Neural cell (in vitro differentiated cells): ENCODE data around the gene NHERF1. TPM values are rescaled to one million over a fixed set of nuclear protein-coding genes. Genes with fewer than 3 reads are reported as not detected.

ENCODE experiments used
- H2AFZ ChIP-seq: fragments of 200-600, 300-800 bp; sonication (generic), shearing (Covaris generic); 2 replicates; pipeline ENCODE4 v1.6.0; 2014; ENCODE audit warnings: low read depth, mild to moderate bottlenecking, antibody characterized with exemption, low read length, moderate library complexity
- H3F3A ChIP-seq: fragments of 200-600 bp; shearing (Covaris generic); 2 replicates; pipeline ENCODE4 v1.6.1; 2016; ENCODE audit warnings: mild to moderate bottlenecking, moderate library complexity, mixed read lengths, antibody characterized with exemption, low read length; ENCODE audit not compliant: insufficient read depth, poor library complexity, severe bottlenecking
- H3K27ac ChIP-seq: fragments of 200-600, 300-800 bp; sonication (generic), shearing (Covaris generic); 2 replicates; pipeline ENCODE4 v1.5.1; 2014; ENCODE audit warnings: mild to moderate bottlenecking, low read length, moderate library complexity
- H3K27me3 ChIP-seq: fragments of 300-800, 200-600 bp; sonication (generic), shearing (Covaris generic); 2 replicates; pipeline ENCODE4 v1.6.0; 2014; ENCODE audit warnings: mild to moderate bottlenecking, low read depth, low read length, moderate library complexity; ENCODE audit not compliant: insufficient read depth
- H3K36me3 ChIP-seq: fragments of 300-800, 200-600 bp; sonication (generic), shearing (Covaris generic); 2 replicates; pipeline ENCODE4 v1.5.1; 2014; ENCODE audit warnings: mild to moderate bottlenecking, antibody characterized with exemption, low read length, moderate library complexity; ENCODE audit not compliant: insufficient read depth
- H3K4me2 ChIP-seq: fragments of 300-800, 200-600 bp; sonication (generic), shearing (Covaris generic); 2 replicates; pipeline ENCODE4 v1.6.0; 2014; ENCODE audit warnings: mild to moderate bottlenecking, low read length
- H3K4me3 ChIP-seq: fragments of 300-800, 200-600 bp; sonication (generic), shearing (Covaris generic); 2 replicates; pipeline ENCODE4 v1.5.1; 2014; ENCODE audit warnings: mild to moderate bottlenecking, low read length, moderate library complexity
- H3K79me2 ChIP-seq: fragments of 200-600 bp; shearing (Covaris generic); replicated peaks from 2 replicates; pipeline ENCODE4 v1.6.0; 2014; ENCODE audit warnings: mild to moderate bottlenecking, low read length, moderate library complexity; ENCODE audit not compliant: insufficient read depth
- H3K9ac ChIP-seq: fragments of 300-800, 200-600 bp; sonication (generic), shearing (Covaris generic); 2 replicates; pipeline ENCODE4 v1.6.1; 2016; ENCODE audit warnings: mild to moderate bottlenecking, low read length, mixed read lengths
- H3K9me2 ChIP-seq: fragments of 200-600 bp; shearing (Covaris generic); 2 replicates; pipeline ENCODE4 v1.6.1; 2016; ENCODE audit warnings: mild to moderate bottlenecking, low read length, mixed read lengths; ENCODE audit not compliant: insufficient read depth
- H3K9me3 ChIP-seq: fragments of 200-600, 300-800 bp; sonication (generic), shearing (Covaris generic); 2 replicates; pipeline ENCODE4 v1.6.1; 2016; ENCODE audit warnings: mild to moderate bottlenecking, mixed run types, low read length, moderate library complexity, mixed read lengths
- H4K20me1 ChIP-seq: fragments of 200-600 bp; shearing (Covaris generic); 2 replicates; pipeline ENCODE4 v1.6.1; 2016; ENCODE audit warnings: mild to moderate bottlenecking, mixed run types; ENCODE audit not compliant: insufficient read depth
- CTCF ChIP-seq: fragments of 450-650 bp; IDR thresholded peaks from 2 replicates; pipeline ENCODE4 v1.5.1; 2014; ENCODE audit warnings: antibody characterized with exemption, mild to moderate bottlenecking, moderate library complexity; ENCODE audit not compliant: poor library complexity, severe bottlenecking
- EP300 ChIP-seq: fragments of 450-650 bp; conservative IDR thresholded peaks from 2 replicates; pipeline ENCODE4 v1.6.1; 2014; ENCODE audit warnings: antibody characterized with exemption, mild to moderate bottlenecking, moderate library complexity; ENCODE audit not compliant: poor library complexity, severe bottlenecking
- EZH2 ChIP-seq: fragments of 200-600, 300-800 bp; shearing (Covaris generic), sonication (generic); IDR thresholded peaks from 2 replicates; pipeline ENCODE4 v1.6.1; 2014; ENCODE audit warnings: antibody characterized with exemption, low read length, borderline replicate concordance, mild to moderate bottlenecking; ENCODE audit not compliant: insufficient read depth, poor library complexity, severe bottlenecking
- MXI1 ChIP-seq: fragments of 450-650 bp; conservative IDR thresholded peaks from 2 replicates; pipeline ENCODE4 v1.6.1; 2014; ENCODE audit warnings: antibody characterized with exemption, mild to moderate bottlenecking; ENCODE audit not compliant: poor library complexity, severe bottlenecking
- POLR2AphosphoS5 ChIP-seq: IDR thresholded peaks from 2 replicates; pipeline ENCODE4 v1.6.1; 2012
- RAD21 ChIP-seq: fragments of 450-650 bp; conservative IDR thresholded peaks from 2 replicates; pipeline ENCODE4 v1.6.1; 2014; ENCODE audit warnings: antibody characterized with exemption, mild to moderate bottlenecking, moderate library complexity
- REST ChIP-seq: IDR thresholded peaks from 2 replicates; pipeline ENCODE4 v1.6.1; 2012; ENCODE audit warnings: borderline replicate concordance
- SMC3 ChIP-seq: fragments of 450-650 bp; conservative IDR thresholded peaks from 2 replicates; pipeline ENCODE4 v1.6.1; 2014; ENCODE audit warnings: antibody characterized with exemption, mild to moderate bottlenecking, moderate library complexity; ENCODE audit not compliant: poor library complexity
- TAF1 ChIP-seq: IDR thresholded peaks from 2 replicates; pipeline ENCODE4 v1.6.1; 2012; ENCODE audit warnings: low read depth
- polyA plus RNA-seq: library from polyadenylated mRNA; depleted of rRNA; stranded (reverse); fragments of >200 nt; gene quantifications from 2 replicates; pipeline ENCODE4 v1.2.3, GENCODE V29; 2014

The NHERF1 gene
- polyA plus RNA-seq, 1 donor from 2014 or later, result 0.51 TPM

- no peak overlapping the region for H2AFZ ChIP-seq
- H3K27me3 ChIP-seq, result no peaks in the 10 kb centered on the region
- H3K4me3 ChIP-seq, result no peak overlapping the region
- H3K36me3 ChIP-seq, result no peaks in the 10 kb centered on the region
- TF ChIP-seq REST (no peak), SMC3 (no peak), EZH2 (no peak), TAF1 (no peak), CTCF (no peak), RAD21 (no peak), POLR2AphosphoS5 (no peak), EP300 (no peak), MXI1 (no peak)
- H4K20me1 ChIP-seq, result no peaks in the 10 kb centered on the region
- H3K79me2 ChIP-seq, result no peaks in the 10 kb centered on the region
- H3K4me2 ChIP-seq, result no peak overlapping the region
- no peak overlapping the region for H3K9ac ChIP-seq
- H3K9me3 ChIP-seq, result no peaks in the 10 kb centered on the region
- no peaks in the 10 kb centered on the region for H3K9me2 ChIP-seq
- H3F3A ChIP-seq, result no peaks in the 10 kb centered on the region
- H3K27ac ChIP-seq, result no peak overlapping the region
Measured at GRCh38 chr17:74792586-74793105, 44.2 kb downstream of the NHERF1 start.

GRCh38 chr17:74795327-74796020 is 47.0 kb downstream of the NHERF1 start:
- H3K36me3 ChIP-seq, result no peaks in the 10 kb centered on the region
- H3K4me3 ChIP-seq, result no peak overlapping the region
- H3F3A ChIP-seq, result no peaks in the 10 kb centered on the region

More at GRCh38 chr17:74795327-74796020, 47.0 kb downstream of the NHERF1 start:
- no peaks in the 10 kb centered on the region for H4K20me1 ChIP-seq
- no peaks in the 10 kb centered on the region for H3K9me2 ChIP-seq
- no peak overlapping the region for H3K27ac ChIP-seq
- H3K9me3 ChIP-seq, result no peaks in the 10 kb centered on the region
- H3K79me2 ChIP-seq, result no peaks in the 10 kb centered on the region
- no peak overlapping the region for H3K9ac ChIP-seq
- no peaks in the 10 kb centered on the region for H3K27me3 ChIP-seq
- TF ChIP-seq RAD21 (no peak), MXI1 (no peak), REST (no peak), TAF1 (no peak), EZH2 (no peak), CTCF (no peak), EP300 (no peak)
- no peak overlapping the region for H2AFZ ChIP-seq
- no peak overlapping the region for H3K4me2 ChIP-seq
